Mucosa of stomach (tissue), 1 donor: Measurements from ENCODE around the gene SLC6A4.
"Not testable (repeated sequence)": the region's sequence is repeated elsewhere in the genome, so short reads cannot be mapped to it uniquely, and the experiment has no call there.

Experiments
- H3K27me3 ChIP-seq: one replicate; pipeline ENCODE4 v1.7.0; 2013; ENCODE audit warnings: mild to moderate bottlenecking, low read length; ENCODE audit not compliant: control insufficient read depth, insufficient read depth
- H3K36me3 ChIP-seq: one replicate; pipeline ENCODE4 v1.7.0; 2013; ENCODE audit warnings: low read length; ENCODE audit not compliant: control insufficient read depth, insufficient read depth
- H3K4me1 ChIP-seq: one replicate; pipeline ENCODE4 v1.7.0; 2013; ENCODE audit warnings: mild to moderate bottlenecking, low read length; ENCODE audit not compliant: control insufficient read depth, insufficient read depth
- H3K4me3 ChIP-seq: one replicate; pipeline ENCODE4 v1.7.0; 2013; ENCODE audit warnings: low read length
- H3K9ac ChIP-seq: one replicate; pipeline ENCODE4 v1.7.0; 2013; ENCODE audit warnings: mild to moderate bottlenecking, low read length, moderate library complexity
- H3K9me3 ChIP-seq: one replicate; pipeline ENCODE4 v1.7.0; 2013; ENCODE audit warnings: mild to moderate bottlenecking, low read length, moderate library complexity; ENCODE audit not compliant: control insufficient read depth
- donor health status: Pancreatic carcinoma.

Gene SLC6A4

DNA sequence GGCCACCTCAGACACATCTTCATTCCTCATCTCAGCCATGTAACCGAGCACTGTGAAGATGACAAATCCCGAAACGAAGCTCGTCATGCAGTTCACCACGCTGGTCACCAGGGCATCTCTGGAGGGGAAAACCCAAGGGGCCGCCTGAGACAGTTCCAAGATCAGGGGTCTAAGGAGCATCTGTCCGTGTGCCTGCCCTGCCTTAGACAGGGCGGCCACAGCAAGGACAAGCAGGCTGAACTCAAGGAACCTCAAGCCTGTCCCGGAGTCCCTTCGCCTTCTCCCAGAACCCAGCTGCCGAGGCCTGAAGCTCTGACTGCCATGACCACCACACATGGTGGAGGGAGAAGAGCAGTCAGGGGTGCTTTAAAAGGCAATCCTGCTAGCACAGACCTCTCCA, 22.7 kb downstream of the SLC6A4 start:
- no peaks in the 10 kb centered on the region for H3K4me1 ChIP-seq
- no peak overlapping the region for H3K9ac ChIP-seq
- no peak overlapping the region for H3K4me3 ChIP-seq
- no peaks in the 10 kb centered on the region for H3K36me3 ChIP-seq
- no peaks in the 10 kb centered on the region for H3K9me3 ChIP-seq
- H3K27me3 ChIP-seq: no peaks in the 10 kb centered on the region

GRCh38 chr17:30211371-30211770, 24.1 kb downstream of the SLC6A4 start:
- Histone ChIP-seq H3K4me1 (no peaks in the 10 kb centered on the region), H3K36me3 (no peaks in the 10 kb centered on the region), H3K9ac (no peak overlapping the region), H3K4me3 (no peak overlapping the region), H3K27me3 (no peaks in the 10 kb centered on the region), H3K9me3 (no peaks in the 10 kb centered on the region)

DNA sequence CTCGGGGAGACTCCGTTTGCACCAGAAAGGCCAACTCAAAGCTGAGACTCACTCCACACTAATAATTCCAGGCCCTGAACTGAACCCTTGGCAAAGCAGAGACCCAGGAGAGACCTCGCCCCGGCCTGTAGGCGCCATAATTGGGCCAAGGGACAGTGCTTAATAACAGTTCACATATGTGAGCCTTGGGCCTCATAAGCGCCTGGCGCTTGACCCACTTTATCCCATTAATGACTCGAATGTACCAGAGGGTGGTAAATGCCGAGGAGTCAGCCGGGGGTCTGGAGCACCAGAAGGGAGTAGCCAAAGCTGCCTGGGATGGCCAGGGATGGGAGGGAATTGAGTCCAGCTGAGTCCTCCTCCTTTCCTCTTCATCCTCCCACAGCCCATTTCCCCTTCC, 24.6 kb downstream of the SLC6A4 start:
- H3K9ac ChIP-seq: no peak overlapping the region
- H3K4me3 ChIP-seq: no peak overlapping the region
- H3K9me3 ChIP-seq: no peaks in the 10 kb centered on the region
- H3K4me1 ChIP-seq: no peaks in the 10 kb centered on the region
- no peaks in the 10 kb centered on the region for H3K36me3 ChIP-seq
- no peaks in the 10 kb centered on the region for H3K27me3 ChIP-seq

DNA sequence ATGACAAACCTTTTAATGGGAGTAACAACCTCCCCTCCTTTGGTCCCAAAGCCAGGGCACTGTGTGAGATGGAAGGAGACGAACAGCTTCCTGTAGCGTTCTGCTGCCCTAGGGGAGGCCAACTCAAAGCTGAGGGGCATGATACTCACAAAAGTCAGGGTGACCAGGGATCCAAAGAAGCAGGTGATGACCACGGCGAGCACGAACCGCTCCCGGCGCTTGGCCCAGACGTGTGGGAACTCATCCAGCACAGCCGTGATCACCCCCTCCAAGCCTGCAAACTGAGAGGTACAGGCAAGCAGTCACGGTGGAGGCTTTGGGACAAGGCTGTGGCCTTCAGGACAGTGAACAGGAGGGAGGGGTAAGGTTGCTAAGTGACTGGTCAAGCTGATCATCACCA, 25.1 kb downstream of the SLC6A4 start:
- no peak overlapping the region for H3K9ac ChIP-seq
- H3K36me3 ChIP-seq: no peaks in the 10 kb centered on the region
- H3K4me3 ChIP-seq: no peak overlapping the region

GRCh38 chr17:30209930-30210329, 25.6 kb downstream of the SLC6A4 start:
- no peak overlapping the region for H3K4me3 ChIP-seq
- no peaks in the 10 kb centered on the region for H3K27me3 ChIP-seq
- H3K4me1 ChIP-seq: no peaks in the 10 kb centered on the region
- no peaks in the 10 kb centered on the region for H3K9me3 ChIP-seq
- no peaks in the 10 kb centered on the region for H3K36me3 ChIP-seq
- H3K9ac ChIP-seq: no peak overlapping the region

More for the DNA sequence above, 25.1 kb downstream of the SLC6A4 start:
- Histone ChIP-seq H3K4me1 (no peaks in the 10 kb centered on the region), H3K9me3 (no peaks in the 10 kb centered on the region), H3K27me3 (no peaks in the 10 kb centered on the region)

- Histone ChIP-seq H3K27me3 (no peaks in the 10 kb centered on the region), H3K4me3 (no peak overlapping the region), H3K36me3 (no peaks in the 10 kb centered on the region)
These were observed 27.3 kb downstream of the SLC6A4 start for GRCh38 chr17:30208214-30208613.

GRCh38 chr17:30207655-30208054, 27.8 kb downstream of the SLC6A4 start:
- H3K27me3 ChIP-seq: no peaks in the 10 kb centered on the region
- no peaks in the 10 kb centered on the region for H3K36me3 ChIP-seq
- H3K4me3 ChIP-seq: no peak overlapping the region
- no peaks in the 10 kb centered on the region for H3K9me3 ChIP-seq
- H3K4me1 ChIP-seq: no peaks in the 10 kb centered on the region
- H3K9ac ChIP-seq: no peak overlapping the region

More at GRCh38 chr17:30208214-30208613, 27.3 kb downstream of the SLC6A4 start:
- Histone ChIP-seq H3K9me3 (no peaks in the 10 kb centered on the region), H3K4me1 (no peaks in the 10 kb centered on the region), H3K9ac (no peak overlapping the region)

DNA sequence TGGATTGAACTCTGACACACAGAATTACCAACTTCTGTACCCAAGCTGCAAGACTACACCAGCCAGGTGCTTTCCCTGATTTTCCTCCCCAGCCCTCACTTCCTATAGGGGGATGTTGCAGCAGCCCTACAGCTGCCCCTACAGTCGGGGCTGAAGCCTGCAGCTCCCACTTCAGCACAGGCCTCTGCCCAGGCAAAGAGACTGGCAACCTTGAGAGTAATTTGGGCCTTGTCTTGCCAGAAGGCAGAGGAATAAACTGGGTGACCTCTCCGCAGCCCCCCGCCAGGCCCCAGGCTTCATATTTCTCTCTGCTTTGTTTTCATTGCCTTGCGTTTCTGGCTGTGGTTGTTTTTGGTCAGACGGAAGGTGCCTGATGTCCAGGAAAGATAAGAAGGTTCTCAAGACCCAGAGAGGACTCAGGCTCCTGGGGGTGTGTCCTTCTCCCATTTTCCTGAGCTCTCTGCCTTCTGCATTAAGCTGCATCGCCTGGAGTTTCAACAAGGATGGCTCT, 32.0 kb downstream of the SLC6A4 start:
- Histone ChIP-seq H3K4me1 (no peaks in the 10 kb centered on the region), H3K27me3 (no peaks in the 10 kb centered on the region), H3K9me3 (no peaks in the 10 kb centered on the region), H3K4me3 (no peak overlapping the region), H3K36me3 (no peaks in the 10 kb centered on the region), H3K9ac (no peak overlapping the region)

DNA sequence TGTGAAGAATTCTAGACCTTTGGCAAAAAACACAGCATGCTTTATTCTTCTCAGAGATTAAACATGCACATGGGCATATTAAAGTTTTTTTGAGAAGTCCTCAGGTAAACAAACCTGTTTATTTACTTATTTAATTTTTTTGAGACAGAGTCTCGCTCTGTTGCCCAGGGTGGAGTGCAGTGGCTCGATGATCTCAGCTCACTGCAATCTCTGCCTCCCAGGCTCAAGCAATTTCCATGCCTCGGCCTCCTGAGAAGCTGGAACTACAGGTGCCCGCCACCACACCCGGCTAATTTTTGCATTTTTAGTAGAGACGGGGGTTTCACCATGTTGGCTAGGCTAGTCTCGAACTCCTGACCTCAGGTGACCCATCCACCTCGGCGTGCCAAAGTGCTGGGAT, 34.8 kb downstream of the SLC6A4 start:
- H3K4me3 ChIP-seq, H3K27me3 ChIP-seq, H3K9ac ChIP-seq, H3K4me1 ChIP-seq, H3K9me3 ChIP-seq, H3K36me3 ChIP-seq: not testable (repeated sequence)

- Histone ChIP-seq H3K9me3 (no peaks in the 10 kb centered on the region), H3K36me3 (no peaks in the 10 kb centered on the region), H3K27me3 (no peaks in the 10 kb centered on the region), H3K9ac (no peak overlapping the region), H3K4me1 (no peaks in the 10 kb centered on the region), H3K4me3 (no peak overlapping the region)
These were observed 35.4 kb downstream of the SLC6A4 start for GRCh38 chr17:30200106-30200505.

DNA sequence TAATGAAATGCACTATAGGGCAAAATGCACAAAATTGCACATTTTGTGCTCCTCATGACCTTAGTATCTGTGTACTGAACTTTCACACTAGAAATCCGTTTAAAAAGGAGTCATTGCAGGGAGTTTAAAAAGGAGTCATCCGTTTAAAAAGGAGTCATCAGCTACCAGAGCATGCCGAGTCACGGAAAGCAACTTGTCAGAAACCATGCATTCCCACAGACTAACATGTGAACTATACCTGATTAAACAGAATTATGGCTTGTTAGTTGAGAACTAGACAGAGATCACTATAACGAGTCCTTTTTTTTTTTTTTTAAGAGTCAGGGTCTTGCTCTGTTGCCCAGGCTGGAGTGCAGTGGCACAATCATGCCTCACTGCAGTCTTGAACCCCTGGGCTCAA, 35.9 kb downstream of the SLC6A4 start:
- Histone ChIP-seq H3K4me1 (no peaks in the 10 kb centered on the region), H3K9me3 (no peaks in the 10 kb centered on the region), H3K4me3 (no peak overlapping the region), H3K27me3 (no peaks in the 10 kb centered on the region), H3K36me3 (no peaks in the 10 kb centered on the region), H3K9ac (no peak overlapping the region)

GRCh38 chr17:30197416-30197815, 38.1 kb downstream of the SLC6A4 start:
- Histone ChIP-seq H3K9ac (no peak overlapping the region), H3K36me3 (no peaks in the 10 kb centered on the region), H3K27me3 (no peaks in the 10 kb centered on the region), H3K4me3 (no peak overlapping the region), H3K4me1 (no peaks in the 10 kb centered on the region), H3K9me3 (no peaks in the 10 kb centered on the region)

- Histone ChIP-seq H3K4me3 (no peak overlapping the region), H3K36me3 (no peaks in the 10 kb centered on the region), H3K9me3 (no peaks in the 10 kb centered on the region), H3K27me3 (no peaks in the 10 kb centered on the region), H3K9ac (no peak overlapping the region), H3K4me1 (no peaks in the 10 kb centered on the region)
These were observed 39.0 kb downstream of the SLC6A4 start for GRCh38 chr17:30196504-30196903.
